SK-N-MC (cell line): ENCODE results near the gene MUC6.

Experiments
- EZH2 ChIP-seq: fragments of 200-600 bp; sonication (generic); IDR thresholded peaks from one replicate; pipeline ENCODE4 v1.6.1; 2017; ENCODE audit warnings: antibody characterized with exemption
- POLR2AphosphoS5 ChIP-seq: IDR thresholded peaks from 2 replicates; pipeline ENCODE4 v1.6.1; 2012; ENCODE audit warnings: mild to moderate bottlenecking, low read depth, low read length, borderline replicate concordance

DNA sequence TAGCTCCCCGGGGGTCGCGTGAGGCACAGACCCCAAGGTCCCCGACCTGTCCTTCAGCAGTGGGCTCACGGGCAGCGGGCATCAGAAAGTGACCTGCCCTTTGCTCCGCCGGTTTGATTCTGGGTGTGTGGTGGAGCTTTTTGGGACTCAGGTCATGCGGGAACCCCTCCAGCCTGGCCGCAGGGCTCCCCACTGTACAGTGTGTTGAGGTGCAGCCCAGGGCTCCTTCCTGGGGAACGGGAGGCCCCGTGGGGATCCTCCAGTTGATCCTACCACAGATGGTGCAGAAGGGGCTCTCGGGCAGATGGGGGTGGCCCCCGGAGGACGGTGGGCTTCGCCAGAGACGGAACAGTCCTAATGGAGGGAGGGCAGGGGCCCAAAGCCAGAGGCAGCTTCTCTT lies 24.2 kb downstream of the MUC6 start:
- TF ChIP-seq EZH2 (no peak), POLR2AphosphoS5 (no peak)
